KMS-11 (cell line): ENCODE results near the gene MAP3K4.

Experiments
- H2AFZ ChIP-seq: fragments of 200-600 bp; sonication (generic); 2 replicates; pipeline ENCODE4 v1.6.1; 2016; ENCODE audit warnings: antibody characterized with exemption, mixed run types, low read depth
- H3K27ac ChIP-seq: fragments of 200-600 bp; sonication (generic); 2 replicates; pipeline ENCODE4 v1.6.1; 2016; ENCODE audit warnings: mild to moderate bottlenecking, mixed run types
- H3K27me3 ChIP-seq: fragments of 200-600 bp; sonication (generic); 2 replicates; pipeline ENCODE4 v1.6.1; 2017; ENCODE audit warnings: mild to moderate bottlenecking, low read depth, mixed run types, moderate library complexity; ENCODE audit not compliant: insufficient read depth
- H3K36me3 ChIP-seq: fragments of 200-600 bp; sonication (generic); 2 replicates; pipeline ENCODE4 v1.6.1; 2017; ENCODE audit warnings: mild to moderate bottlenecking, mixed run types; ENCODE audit not compliant: insufficient read depth
- H3K4me1 ChIP-seq: fragments of 200-600 bp; sonication (generic); 2 replicates; pipeline ENCODE4 v1.6.1; 2016; ENCODE audit warnings: mild to moderate bottlenecking, low read depth, mixed run types; ENCODE audit not compliant: poor library complexity, severe bottlenecking
- H3K4me2 ChIP-seq: fragments of 200-600 bp; sonication (generic); 2 replicates; pipeline ENCODE4 v1.7.0; 2016; ENCODE audit warnings: mild to moderate bottlenecking, mixed run types
- H3K4me3 ChIP-seq: fragments of 200-600 bp; sonication (generic); IDR thresholded peaks from 2 replicates; pipeline ENCODE4 v1.6.1; 2017; ENCODE audit warnings: low read depth, low read length, mixed read lengths; ENCODE audit not compliant: insufficient read depth
- H3K79me2 ChIP-seq: fragments of 200-600 bp; sonication (generic); 2 replicates; pipeline ENCODE4 v1.6.1; 2016; ENCODE audit warnings: low read depth, mixed run types; ENCODE audit not compliant: insufficient read depth
- H3K9ac ChIP-seq: fragments of 200-600 bp; sonication (generic); 2 replicates; pipeline ENCODE4 v1.6.1; 2016; ENCODE audit warnings: mild to moderate bottlenecking, mixed run types
- H4K20me1 ChIP-seq: fragments of 200-600 bp; sonication (generic); 2 replicates; pipeline ENCODE4 v1.6.1; 2016; ENCODE audit warnings: mild to moderate bottlenecking, mixed run types; ENCODE audit not compliant: insufficient read depth
- TF ChIP-seq, protein P1 (sequence below): fragments of 200-600 bp; sonication (generic); conservative IDR thresholded peaks from 2 replicates; pipeline ENCODE4 v1.6.1; 2017; ENCODE audit warnings: low read depth, mild to moderate bottlenecking, antibody characterized with exemption, low read length, moderate library complexity, mixed read lengths

MAP3K4 gene

GRCh38 chr6:160963651-160964050 is 27.9 kb upstream of the MAP3K4 start:
- Histone ChIP-seq H3K4me2 (no peak overlapping the region), H2AFZ (no peak overlapping the region), H3K27me3 (no peaks in the 10 kb centered on the region)

DNA sequence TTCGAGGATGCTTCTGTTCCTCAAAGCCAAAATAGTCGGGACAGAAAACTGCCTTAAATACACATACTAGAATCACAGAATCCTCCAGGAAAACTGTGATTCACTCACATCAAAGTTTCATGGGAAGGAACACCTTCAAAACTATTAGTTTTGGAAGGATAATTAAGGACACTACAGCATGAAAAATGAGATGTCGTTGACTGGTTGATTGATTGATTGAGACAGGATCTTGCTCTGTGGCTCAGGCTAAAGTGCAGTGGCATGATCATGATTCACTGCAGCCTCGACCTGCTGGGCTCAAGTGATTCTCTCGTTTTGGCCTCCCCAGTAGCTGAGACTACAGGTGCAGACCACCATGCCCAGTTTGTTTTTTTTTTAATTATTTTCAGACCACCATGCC is 25.7 kb upstream of the MAP3K4 start:
- peaks cover 18% of the 10 kb centered on the region for H3K4me1 ChIP-seq
- no peak overlapping the region for H2AFZ ChIP-seq
- H3K9ac ChIP-seq = no peak overlapping the region
- H3K4me3 ChIP-seq = no peak overlapping the region
- H4K20me1 ChIP-seq = no peaks in the 10 kb centered on the region
- no peak overlapping the region for H3K4me2 ChIP-seq
- no peaks in the 10 kb centered on the region for H3K79me2 ChIP-seq
- H3K27me3 ChIP-seq = no peaks in the 10 kb centered on the region
- no peaks in the 10 kb centered on the region for H3K36me3 ChIP-seq
- no peak overlapping the region for H3K27ac ChIP-seq
- TF ChIP-seq, protein P1, sequence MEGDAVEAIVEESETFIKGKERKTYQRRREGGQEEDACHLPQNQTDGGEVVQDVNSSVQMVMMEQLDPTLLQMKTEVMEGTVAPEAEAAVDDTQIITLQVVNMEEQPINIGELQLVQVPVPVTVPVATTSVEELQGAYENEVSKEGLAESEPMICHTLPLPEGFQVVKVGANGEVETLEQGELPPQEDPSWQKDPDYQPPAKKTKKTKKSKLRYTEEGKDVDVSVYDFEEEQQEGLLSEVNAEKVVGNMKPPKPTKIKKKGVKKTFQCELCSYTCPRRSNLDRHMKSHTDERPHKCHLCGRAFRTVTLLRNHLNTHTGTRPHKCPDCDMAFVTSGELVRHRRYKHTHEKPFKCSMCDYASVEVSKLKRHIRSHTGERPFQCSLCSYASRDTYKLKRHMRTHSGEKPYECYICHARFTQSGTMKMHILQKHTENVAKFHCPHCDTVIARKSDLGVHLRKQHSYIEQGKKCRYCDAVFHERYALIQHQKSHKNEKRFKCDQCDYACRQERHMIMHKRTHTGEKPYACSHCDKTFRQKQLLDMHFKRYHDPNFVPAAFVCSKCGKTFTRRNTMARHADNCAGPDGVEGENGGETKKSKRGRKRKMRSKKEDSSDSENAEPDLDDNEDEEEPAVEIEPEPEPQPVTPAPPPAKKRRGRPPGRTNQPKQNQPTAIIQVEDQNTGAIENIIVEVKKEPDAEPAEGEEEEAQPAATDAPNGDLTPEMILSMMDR = no peak

More at GRCh38 chr6:160963651-160964050, 27.9 kb upstream of the MAP3K4 start:
- no peak overlapping the region for H3K27ac ChIP-seq
- H3K36me3 ChIP-seq = no peaks in the 10 kb centered on the region
- TF ChIP-seq, protein P1 = no peak
- H3K4me3 ChIP-seq = no peak overlapping the region
- H3K79me2 ChIP-seq = no peaks in the 10 kb centered on the region
- H4K20me1 ChIP-seq = no peaks in the 10 kb centered on the region
- no peak overlapping the region for H3K9ac ChIP-seq
- peaks cover 17% of the 10 kb centered on the region for H3K4me1 ChIP-seq

DNA sequence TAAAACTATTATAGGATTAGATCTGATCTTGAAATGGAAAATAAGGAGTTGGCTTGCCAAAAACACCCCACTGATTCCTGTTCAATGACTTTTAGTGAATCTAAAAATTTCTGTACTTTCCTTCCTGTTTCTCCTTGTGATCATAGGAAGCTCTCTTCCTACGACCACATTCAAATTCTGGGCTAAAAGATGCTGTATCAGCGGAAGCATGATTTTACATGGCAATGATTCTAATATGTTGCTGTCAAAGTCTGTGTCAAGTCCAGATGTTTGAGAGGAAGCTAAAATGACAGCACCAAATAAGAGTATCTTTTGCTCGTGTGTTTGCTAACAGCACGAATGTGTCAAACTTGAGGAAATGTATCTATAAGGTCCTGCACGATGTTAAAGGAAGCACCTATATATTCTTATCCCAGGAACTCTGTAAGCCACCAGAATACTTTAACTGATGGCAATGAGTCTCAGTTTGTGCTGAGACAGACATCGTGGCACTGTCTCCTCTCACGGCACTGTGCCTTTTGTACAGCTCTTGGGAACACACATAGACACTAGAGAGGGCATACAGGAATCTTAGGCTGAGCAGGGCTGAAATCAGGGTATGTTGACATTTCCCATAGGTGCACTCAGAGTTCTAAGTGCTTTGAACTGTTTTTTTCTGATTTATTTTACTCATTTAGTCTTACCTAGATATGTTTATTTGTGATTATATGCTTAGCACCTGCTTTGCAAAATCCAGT is 24.9 kb upstream of the MAP3K4 start:
- no peak overlapping the region for H2AFZ ChIP-seq
- H3K4me3 ChIP-seq = no peak overlapping the region

GRCh38 chr6:160967351-160967750 is 24.2 kb upstream of the MAP3K4 start:
- TF ChIP-seq, protein P1 = no peak
- Histone ChIP-seq H2AFZ (no peak overlapping the region), H3K4me3 (no peak overlapping the region), H3K4me2 (peak overlapping the region; percentile 10; the same call in 1 of the 2 replicates), H3K27me3 (no peaks in the 10 kb centered on the region), H3K79me2 (no peaks in the 10 kb centered on the region), H3K9ac (no peak overlapping the region), H3K27ac (no peak overlapping the region), H4K20me1 (no peaks in the 10 kb centered on the region), H3K36me3 (no peaks in the 10 kb centered on the region), H3K4me1 (peaks cover 31% of the 10 kb centered on the region)

More for the DNA sequence above, 24.9 kb upstream of the MAP3K4 start:
- Histone ChIP-seq H3K27ac (no peak overlapping the region), H3K79me2 (no peaks in the 10 kb centered on the region), H3K9ac (no peak overlapping the region), H3K4me2 (no peak overlapping the region), H3K27me3 (no peaks in the 10 kb centered on the region), H4K20me1 (no peaks in the 10 kb centered on the region), H3K36me3 (no peaks in the 10 kb centered on the region), H3K4me1 (peaks cover 26% of the 10 kb centered on the region)
- TF ChIP-seq, protein P1 = no peak
